ENCODE data around the gene UBR3. TPM values are rescaled to one million over a fixed set of nuclear protein-coding genes. Genes with fewer than 3 reads are reported as not detected.

Gene UBR3
- total RNA-seq, 6 donors from 2014 or later, result 27.8 to 126 (median 44.7) TPM

GRCh38 chr2:169964740-169965139 is 137.5 kb downstream of the UBR3 start:
- H3K9me3 ChIP-seq, result no peaks in the 10 kb centered on the region
- H3K4me1 ChIP-seq, result no peaks in the 10 kb centered on the region
- TF ChIP-seq POLR2AphosphoS5 (IDR thresholded peaks at IDR 0.05) (no peak), POLR2A (IDR thresholded peaks at IDR 0.05) (no peak), EP300 (IDR thresholded peaks at IDR 0.05) (no peak)
- TF ChIP-seq, protein P1, sequence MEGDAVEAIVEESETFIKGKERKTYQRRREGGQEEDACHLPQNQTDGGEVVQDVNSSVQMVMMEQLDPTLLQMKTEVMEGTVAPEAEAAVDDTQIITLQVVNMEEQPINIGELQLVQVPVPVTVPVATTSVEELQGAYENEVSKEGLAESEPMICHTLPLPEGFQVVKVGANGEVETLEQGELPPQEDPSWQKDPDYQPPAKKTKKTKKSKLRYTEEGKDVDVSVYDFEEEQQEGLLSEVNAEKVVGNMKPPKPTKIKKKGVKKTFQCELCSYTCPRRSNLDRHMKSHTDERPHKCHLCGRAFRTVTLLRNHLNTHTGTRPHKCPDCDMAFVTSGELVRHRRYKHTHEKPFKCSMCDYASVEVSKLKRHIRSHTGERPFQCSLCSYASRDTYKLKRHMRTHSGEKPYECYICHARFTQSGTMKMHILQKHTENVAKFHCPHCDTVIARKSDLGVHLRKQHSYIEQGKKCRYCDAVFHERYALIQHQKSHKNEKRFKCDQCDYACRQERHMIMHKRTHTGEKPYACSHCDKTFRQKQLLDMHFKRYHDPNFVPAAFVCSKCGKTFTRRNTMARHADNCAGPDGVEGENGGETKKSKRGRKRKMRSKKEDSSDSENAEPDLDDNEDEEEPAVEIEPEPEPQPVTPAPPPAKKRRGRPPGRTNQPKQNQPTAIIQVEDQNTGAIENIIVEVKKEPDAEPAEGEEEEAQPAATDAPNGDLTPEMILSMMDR (IDR thresholded peaks at IDR 0.05), result no peak
- DNase-seq (no peak), ATAC-seq (ENCODE audit: low FRiP score in 2 of 2) (no peak)
- no peak overlapping the region for H3K27ac ChIP-seq
- H3K36me3 ChIP-seq, result peaks cover 0 to 30% (median under 1%) of the 10 kb centered on the region in 4 donors
- H3K4me3 ChIP-seq, result no peak overlapping the region
- WGBS, 2 donors, result 83 to 87% methylated on average over 2 of the region's 2 CpGs
- H3K27me3 ChIP-seq, result no peaks in the 10 kb centered on the region

- H3K27ac ChIP-seq, result no peak overlapping the region
- TF ChIP-seq POLR2A (IDR thresholded peaks at IDR 0.05) (no peak), POLR2AphosphoS5 (IDR thresholded peaks at IDR 0.05) (no peak), EP300 (IDR thresholded peaks at IDR 0.05) (no peak)
- TF ChIP-seq, protein P1 (IDR thresholded peaks at IDR 0.05), result no peak
- no peaks in the 10 kb centered on the region for H3K4me1 ChIP-seq
- H3K9me3 ChIP-seq, result no peaks in the 10 kb centered on the region
- no peak for ATAC-seq (ENCODE audit: low FRiP score in 2 of 2)
- H3K36me3 ChIP-seq, result peaks cover 0 to 28% (median 0%) of the 10 kb centered on the region in 4 donors
- no peak for DNase-seq
- no peak overlapping the region for H3K4me3 ChIP-seq
- WGBS, 2 donors, result 94 to 96% methylated on average over 2 of the region's 2 CpGs
- no peaks in the 10 kb centered on the region for H3K27me3 ChIP-seq
These were observed 138.2 kb downstream of the UBR3 start for GRCh38 chr2:169965495-169965894.

DNA sequence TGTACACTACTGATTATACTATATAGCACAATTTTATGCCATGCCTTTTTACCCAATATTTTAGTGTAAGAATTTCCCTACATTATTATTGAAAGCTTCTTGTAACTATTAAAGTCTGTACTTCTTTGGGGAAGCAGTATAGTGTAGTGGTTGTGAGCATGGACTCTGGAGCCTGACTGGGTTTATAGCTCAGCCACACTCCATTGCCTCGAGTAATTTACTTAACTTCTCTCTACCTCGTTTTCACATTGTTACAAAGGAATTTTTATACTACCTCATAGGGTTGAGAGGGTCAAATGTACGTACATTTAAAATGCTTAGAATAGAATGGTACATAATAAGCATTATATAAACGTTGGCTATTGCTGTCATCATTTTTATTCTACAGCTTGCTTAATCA is 139.2 kb downstream of the UBR3 start:
- Histone ChIP-seq H3K4me1 (no peaks in the 10 kb centered on the region), H3K27me3 (no peaks in the 10 kb centered on the region), H3K4me3 (no peak overlapping the region), H3K36me3 (peaks cover 0 to 19% (median 0%) of the 10 kb centered on the region in 4 donors), H3K27ac (no peak overlapping the region), H3K9me3 (no peaks in the 10 kb centered on the region)
- TF ChIP-seq EP300 (IDR thresholded peaks at IDR 0.05) (no peak), POLR2AphosphoS5 (IDR thresholded peaks at IDR 0.05) (no peak), POLR2A (IDR thresholded peaks at IDR 0.05) (no peak)
- TF ChIP-seq, protein P1 (IDR thresholded peaks at IDR 0.05), result no peak
- ATAC-seq (ENCODE audit: low FRiP score in 2 of 2), result no peak
- no peak for DNase-seq
- 69 to 71% methylated on average over 4 of the region's 4 CpGs for WGBS, 2 donors

- ATAC-seq (ENCODE audit: low FRiP score in 2 of 2) (no peak), DNase-seq (no peak)
- Histone ChIP-seq H3K4me3 (no peak overlapping the region), H3K27ac (no peak overlapping the region), H3K27me3 (no peaks in the 10 kb centered on the region), H3K4me1 (no peaks in the 10 kb centered on the region), H3K36me3 (peaks cover 0 to 12% (median 0%) of the 10 kb centered on the region in 4 donors), H3K9me3 (no peaks in the 10 kb centered on the region)
- no peak for TF ChIP-seq POLR2AphosphoS5 (IDR thresholded peaks at IDR 0.05)
- TF ChIP-seq, protein P1 (IDR thresholded peaks at IDR 0.05), result no peak
- no peak for TF ChIP-seq EP300 (IDR thresholded peaks at IDR 0.05)
- TF ChIP-seq POLR2A (IDR thresholded peaks at IDR 0.05), result no peak
These were observed 141.5 kb downstream of the UBR3 start for GRCh38 chr2:169968743-169969142.

GRCh38 chr2:169975221-169975620 is 148.0 kb downstream of the UBR3 start:
- ATAC-seq (ENCODE audit: low FRiP score in 2 of 2) (no peak), DNase-seq (no peak)
- H3K36me3 ChIP-seq, result peaks cover 0 to 9% (median 0%) of the 10 kb centered on the region in 4 donors
- peaks cover 7 to 13% (median 9%) of the 10 kb centered on the region in 4 donors for H3K9me3 ChIP-seq
- H3K27ac ChIP-seq, result no peak overlapping the region
- no peaks in the 10 kb centered on the region for H3K27me3 ChIP-seq
- WGBS, 2 donors, result 87 to 94% methylated on average over 3 of the region's 3 CpGs
- no peaks in the 10 kb centered on the region for H3K4me1 ChIP-seq
- no peak overlapping the region for H3K4me3 ChIP-seq
- TF ChIP-seq POLR2A (IDR thresholded peaks at IDR 0.05), result no peak
- TF ChIP-seq EP300 (IDR thresholded peaks at IDR 0.05), result no peak
- no peak for TF ChIP-seq POLR2AphosphoS5 (IDR thresholded peaks at IDR 0.05)
- TF ChIP-seq, protein P1 (IDR thresholded peaks at IDR 0.05), result no peak
